CD4-positive, alpha-beta T cell treated with Interferon alpha-2 for 1 hour (primary cell): ENCODE data around the gene C10orf71.

Experiments
- DNase-seq, 2 donors: peaks; one replicate each; pipeline ENCODE4 v3.0.0-alpha.2; 2020 to 2022

Gene C10orf71

GRCh38 chr10:49338604-49339003, 39.6 kb downstream of the C10orf71 start:
- DNase-seq: no peak

DNA sequence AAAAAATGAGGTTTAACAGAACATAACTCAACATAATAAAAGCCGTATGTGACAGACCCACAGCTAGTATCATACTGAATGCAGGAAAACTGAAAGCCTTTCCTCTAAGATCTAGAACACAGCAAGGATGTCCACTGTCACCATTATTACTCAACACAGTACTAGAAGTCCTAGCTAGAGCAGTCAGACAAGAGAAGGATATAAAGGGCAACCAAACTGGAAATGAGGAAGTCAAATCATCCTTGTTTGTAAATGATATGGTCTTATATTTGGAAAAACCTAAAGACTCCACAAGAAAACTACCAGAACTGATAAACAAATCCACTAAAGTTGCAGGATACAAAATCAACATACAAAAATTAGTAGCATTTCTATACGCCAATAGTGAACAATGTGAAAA, 45.9 kb downstream of the C10orf71 start:
- no peak for DNase-seq

DNA sequence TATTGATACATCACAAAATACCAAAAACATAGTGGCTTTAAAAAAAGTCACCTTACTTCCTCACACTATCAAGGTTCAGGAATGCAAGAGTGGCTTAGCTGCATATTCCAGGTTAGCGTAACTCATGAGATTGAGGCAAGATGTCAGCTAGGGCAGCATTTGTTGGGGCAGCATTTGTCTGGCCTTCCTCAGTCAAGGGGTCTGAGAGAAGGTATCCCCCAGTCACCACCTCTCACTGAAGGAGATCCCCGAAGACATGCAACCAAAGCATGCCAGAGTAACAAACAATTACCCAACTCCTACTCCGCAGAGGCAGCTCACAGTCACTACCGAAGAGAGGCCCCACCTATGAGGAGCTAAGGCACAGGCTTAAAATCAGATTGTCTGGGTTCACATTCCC, 48.4 kb downstream of the C10orf71 start:
- DNase-seq: no peak

DNA sequence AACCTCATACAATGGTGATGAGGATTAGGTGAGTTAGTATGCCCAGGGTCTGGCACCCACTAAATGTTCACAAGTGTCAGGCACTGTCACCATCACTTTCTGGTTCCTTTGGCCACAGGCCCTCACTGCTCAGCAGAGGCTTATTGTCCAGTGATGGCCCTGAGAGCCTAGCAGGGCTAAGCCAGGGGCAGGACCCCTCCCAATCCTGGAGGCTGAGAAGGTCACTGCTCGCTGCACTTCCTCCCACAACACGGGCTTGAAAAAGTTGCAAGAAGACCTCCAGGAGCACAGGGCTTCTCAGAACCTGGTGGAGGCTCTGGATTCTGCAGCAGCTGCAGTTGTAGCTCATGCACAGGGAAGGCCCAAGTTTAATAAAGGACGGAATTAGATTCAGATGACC, 48.9 kb downstream of the C10orf71 start:
- no peak for DNase-seq

DNA sequence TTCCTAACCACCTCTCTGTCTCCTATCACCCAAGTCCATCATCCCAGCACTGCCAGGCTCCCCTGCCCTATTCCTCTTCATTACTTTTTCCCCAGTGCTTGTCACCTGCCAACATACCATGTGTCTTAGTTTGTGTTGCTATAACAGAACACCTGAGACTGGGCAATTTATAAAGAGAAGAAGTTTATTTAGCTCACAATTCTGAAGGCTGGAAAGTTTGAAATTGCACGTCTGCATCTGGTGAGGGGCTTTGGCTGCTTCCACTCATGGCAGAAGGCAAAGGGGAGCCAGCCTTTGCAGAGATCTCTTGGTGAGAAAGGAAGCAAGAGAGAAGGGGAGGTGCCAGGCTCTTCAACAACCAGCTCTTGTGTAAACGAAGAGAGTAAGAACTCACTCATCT, 49.6 kb downstream of the C10orf71 start:
- no peak for DNase-seq

GRCh38 chr10:49349390-49349789, 50.4 kb downstream of the C10orf71 start:
- no peak for DNase-seq

- no peak for DNase-seq
These were observed 51.2 kb downstream of the C10orf71 start for GRCh38 chr10:49350138-49350537.

DNA sequence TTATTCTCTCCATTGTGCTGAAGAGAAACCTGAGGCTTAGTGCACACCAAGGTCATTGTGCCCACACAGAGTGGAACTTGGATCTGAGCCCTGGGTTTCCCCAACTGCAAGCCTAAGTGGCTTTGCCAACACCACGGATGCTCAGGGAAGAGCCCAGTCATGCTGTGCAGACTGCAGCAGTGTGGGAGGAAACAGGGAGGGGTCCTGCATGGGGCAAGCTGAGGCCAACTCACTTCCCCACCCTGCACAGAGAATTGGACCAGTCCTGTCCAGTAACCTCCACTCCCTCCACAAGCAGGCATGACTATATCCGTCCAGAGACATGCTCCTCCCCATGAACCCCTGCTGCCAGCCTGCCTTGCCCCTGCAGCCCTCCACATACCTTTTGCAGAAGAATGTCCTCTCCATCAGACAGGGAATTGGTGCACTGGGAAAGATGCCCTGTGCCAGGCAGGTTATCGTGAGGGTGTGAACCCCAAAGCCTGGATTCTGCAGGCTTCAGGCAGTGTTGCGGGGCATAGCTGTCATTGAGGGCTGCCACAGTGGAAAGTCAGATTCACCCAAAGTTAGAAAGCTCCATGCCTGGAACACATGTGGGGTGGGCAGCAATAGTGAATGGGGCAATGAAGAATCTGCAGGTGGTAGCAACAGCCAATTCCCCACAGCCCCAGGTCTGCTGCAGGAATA, 52.0 kb downstream of the C10orf71 start:
- DNase-seq: no peak

GRCh38 chr10:49351669-49352068, 52.7 kb downstream of the C10orf71 start:
- DNase-seq: no peak

GRCh38 chr10:49352323-49352722, 53.4 kb downstream of the C10orf71 start:
- DNase-seq: no peak

GRCh38 chr10:49353026-49353894, 54.3 kb downstream of the C10orf71 start:
- DNase-seq: no peak

DNA sequence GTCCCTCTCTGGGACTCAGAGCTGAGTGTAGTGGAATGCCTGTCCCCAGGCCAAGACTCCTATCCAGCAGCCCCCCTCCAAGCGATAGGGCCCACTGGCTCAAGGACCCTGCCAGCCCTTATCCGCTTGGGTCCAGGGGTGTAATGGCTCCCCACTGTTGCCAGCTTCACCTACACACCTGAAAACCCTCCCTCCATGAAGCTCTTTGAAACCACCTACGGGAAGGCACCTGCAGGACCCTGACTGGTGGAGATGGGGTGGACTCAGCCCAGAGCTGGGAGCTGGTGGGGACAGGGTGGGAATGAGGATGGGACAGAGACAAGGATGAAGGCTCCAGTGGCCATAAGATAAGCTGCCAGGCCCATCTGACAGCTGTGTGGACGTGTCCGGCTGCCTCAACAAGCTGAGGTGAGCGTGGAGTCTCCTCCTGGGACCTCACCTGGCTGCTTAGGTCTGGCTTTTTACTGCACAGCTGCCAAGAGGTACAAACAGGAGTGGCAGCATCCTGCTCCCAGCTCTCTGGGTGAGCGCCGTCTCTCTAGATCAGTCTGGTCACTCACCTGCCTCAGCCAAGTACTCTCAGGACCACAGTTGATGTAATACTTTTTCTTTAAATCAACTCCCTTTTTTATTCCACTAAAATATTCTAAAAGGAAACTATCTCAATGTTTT, 55.1 kb downstream of the C10orf71 start:
- DNase-seq: no peak

GRCh38 chr10:49354593-49354992, 55.6 kb downstream of the C10orf71 start:
- DNase-seq: no peak

GRCh38 chr10:49355221-49355620, 56.3 kb downstream of the C10orf71 start:
- DNase-seq: no peak

DNA sequence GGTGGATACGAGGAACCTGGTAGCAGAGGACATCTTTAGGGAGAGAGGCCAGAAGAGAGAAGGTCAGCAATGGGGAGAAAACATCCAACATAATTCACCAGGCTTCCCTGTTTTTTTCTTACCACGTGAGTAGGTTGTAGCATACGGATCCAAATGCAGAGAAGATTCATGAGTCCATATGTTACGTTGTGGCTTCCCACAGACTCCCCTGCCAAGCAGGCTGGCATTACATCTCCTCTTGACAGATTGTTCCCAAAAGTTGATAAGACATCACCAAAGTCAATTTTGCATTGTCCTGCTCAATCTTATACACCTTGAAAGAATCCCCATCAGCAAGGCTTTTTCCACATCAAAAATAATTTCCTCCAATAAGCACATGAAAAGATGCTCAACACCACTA, 57.2 kb downstream of the C10orf71 start:
- DNase-seq: no peak

DNA sequence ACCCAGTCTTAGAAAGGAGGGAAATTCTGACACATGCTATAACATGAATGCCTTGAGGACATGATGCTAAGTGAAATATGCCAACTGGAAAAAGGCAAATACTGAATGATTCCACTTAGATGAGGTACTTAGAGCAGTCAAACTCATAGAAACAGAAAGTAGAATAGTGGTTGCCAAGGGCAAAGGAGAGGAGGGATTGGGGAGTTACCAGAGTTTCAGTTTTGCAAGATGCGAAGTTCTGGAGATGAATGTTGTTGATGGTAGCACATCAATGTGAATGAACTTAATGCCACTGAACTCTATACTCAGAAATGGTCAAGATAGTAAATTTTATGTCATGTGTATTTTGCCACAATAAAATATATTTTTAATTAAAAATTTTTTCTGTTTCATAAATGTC, 58.0 kb downstream of the C10orf71 start:
- no peak for DNase-seq

GRCh38 chr10:49357910-49358309, 58.9 kb downstream of the C10orf71 start:
- DNase-seq: no peak

DNA sequence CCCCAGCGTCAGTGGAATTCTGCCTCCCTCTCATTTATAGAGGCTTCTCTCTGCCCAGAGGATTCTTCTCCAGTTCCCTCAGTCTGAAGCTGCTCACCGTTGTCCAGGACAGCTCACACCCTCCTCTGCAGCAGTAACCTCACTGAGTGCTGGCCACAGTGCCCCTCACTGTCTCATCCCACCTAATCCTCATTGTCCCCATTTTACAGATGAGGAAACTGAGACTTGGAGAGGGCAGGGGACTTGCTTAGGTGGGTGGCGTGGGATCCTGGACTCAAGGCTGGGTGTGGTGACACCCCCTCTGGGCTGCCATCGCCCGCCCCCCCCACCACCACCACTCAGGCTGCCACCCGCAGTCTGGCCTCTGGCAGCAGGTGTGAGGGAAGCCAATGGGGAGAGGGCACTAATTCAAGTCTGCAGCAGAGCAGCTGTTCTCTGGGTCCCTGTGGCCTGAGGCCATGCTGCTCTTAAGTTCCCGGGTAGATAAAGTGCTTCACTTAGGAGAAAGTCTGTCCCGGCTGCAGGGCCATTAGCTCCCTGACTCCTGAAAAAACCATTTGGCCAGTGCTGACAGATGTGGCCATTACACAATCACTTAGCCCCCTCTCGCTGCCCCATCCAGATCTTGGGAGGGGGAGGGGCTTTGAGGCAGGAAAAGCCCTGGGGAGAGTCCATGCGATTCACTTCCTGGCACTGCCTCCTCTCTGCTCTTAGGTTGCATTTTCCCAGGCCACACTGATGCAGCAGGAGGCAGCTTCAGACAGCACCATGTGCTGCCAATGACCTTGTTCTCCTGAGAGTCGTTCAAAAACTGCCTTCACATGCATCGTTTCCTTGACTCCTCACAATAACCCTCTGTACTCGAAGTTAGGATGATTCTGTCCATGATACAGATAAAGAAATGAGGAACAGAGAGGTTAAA, 60.6 kb downstream of the C10orf71 start:
- DNase-seq: no peak

DNA sequence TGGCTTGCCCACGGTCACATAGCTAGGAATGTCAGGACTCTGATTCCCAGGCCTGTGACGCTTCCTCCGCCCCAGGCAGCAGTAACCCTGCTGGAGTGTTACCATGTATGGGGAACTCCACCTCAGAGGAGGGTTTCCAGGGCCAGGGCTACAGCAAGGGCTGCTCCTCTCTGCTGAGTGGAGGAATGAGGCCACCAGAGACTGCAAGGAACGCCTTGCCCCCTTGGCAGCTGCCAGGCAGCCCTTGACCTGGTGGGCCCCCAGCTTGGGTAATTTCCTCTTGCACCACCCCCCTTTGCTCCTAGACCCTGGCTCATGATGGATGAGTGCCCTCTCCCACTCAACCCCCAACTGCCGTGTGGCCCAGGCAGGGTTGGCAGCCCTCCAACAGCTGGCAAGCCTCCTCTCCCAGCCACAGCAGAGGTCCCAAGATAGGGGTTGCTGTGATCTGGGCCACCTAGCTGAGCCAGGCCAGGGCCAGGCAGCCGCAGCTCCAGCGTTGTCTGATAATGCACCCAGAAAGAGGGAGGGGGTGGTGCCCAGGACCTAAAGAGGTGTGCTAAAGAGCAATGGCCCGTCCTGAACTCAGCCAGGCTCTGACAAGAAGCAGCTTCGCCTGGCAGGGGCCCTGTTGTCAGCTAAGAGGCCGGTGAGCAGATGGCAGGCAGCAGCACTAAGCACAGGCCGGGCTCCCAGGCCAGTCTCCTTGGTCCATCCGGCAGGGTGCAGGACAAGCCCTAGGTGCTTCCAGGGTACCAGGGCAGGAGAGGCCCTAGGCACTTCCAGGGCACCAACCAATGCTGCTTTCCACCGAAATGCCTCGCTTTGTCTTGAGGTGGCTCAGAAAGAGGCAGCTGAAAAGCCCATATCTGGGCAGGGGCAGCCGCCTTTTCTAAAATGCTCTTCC, 61.6 kb downstream of the C10orf71 start:
- DNase-seq: no peak

GRCh38 chr10:49361178-49361554, 62.2 kb downstream of the C10orf71 start:
- no peak for DNase-seq

- DNase-seq: no peak
These were observed 63.0 kb downstream of the C10orf71 start for GRCh38 chr10:49361735-49362568.
